RWPE2 (cell line): Measurements from ENCODE around the gene PADI2.

Source experiments
- ATAC-seq: fragments of 200-7000 bp; cut with Tn5 transposase; 3 replicates; pipeline ENCODE4 v1.9.1; 2021; ENCODE audit warnings: low read depth
- DNase-seq: peaks from one replicate; pipeline ENCODE4 v3.0.0-alpha.2; 2020; ENCODE audit warnings: low spot score
- H3K27ac ChIP-seq: fragments of 450-650 bp; 2 replicates; pipeline ENCODE4 v1.5.1; 2017; ENCODE audit warnings: mild to moderate bottlenecking; ENCODE audit not compliant: poor library complexity, severe bottlenecking
- H3K27me3 ChIP-seq: fragments of 250-450 bp; sonication (Bioruptor Pico); 2 replicates; pipeline ENCODE4 v1.5.1; 2021; ENCODE audit warnings: mild to moderate bottlenecking, moderate library complexity; ENCODE audit not compliant: insufficient read depth, poor library complexity, severe bottlenecking
- H3K36me3 ChIP-seq: fragments of 250-450 bp; sonication (Bioruptor Pico); 2 replicates; pipeline ENCODE4 v1.5.1; 2020; ENCODE audit warnings: low read depth, mild to moderate bottlenecking, moderate library complexity
- H3K4me1 ChIP-seq: fragments of 250-450 bp; sonication (Bioruptor Pico); 2 replicates; pipeline ENCODE4 v1.5.1; 2021; ENCODE audit warnings: mild to moderate bottlenecking, moderate library complexity; ENCODE audit not compliant: insufficient read depth, poor library complexity, severe bottlenecking
- H3K4me3 ChIP-seq: fragments of 250-450 bp; sonication (Bioruptor Pico); 2 replicates; pipeline ENCODE4 v1.5.1; 2021; ENCODE audit warnings: mild to moderate bottlenecking, moderate library complexity; ENCODE audit not compliant: severe bottlenecking
- H3K9me3 ChIP-seq: fragments of 250-450 bp; sonication (Bioruptor Pico); 2 replicates; pipeline ENCODE4 v1.5.1; 2021; ENCODE audit warnings: mild to moderate bottlenecking, moderate library complexity; ENCODE audit not compliant: severe bottlenecking
- TF ChIP-seq, protein P1 (sequence below): fragments of 450-650 bp; IDR thresholded peaks from one replicate; pipeline ENCODE4 v1.5.1; 2017; ENCODE audit warnings: mild to moderate bottlenecking, moderate library complexity; ENCODE audit not compliant: poor library complexity, severe bottlenecking

Gene PADI2

DNA sequence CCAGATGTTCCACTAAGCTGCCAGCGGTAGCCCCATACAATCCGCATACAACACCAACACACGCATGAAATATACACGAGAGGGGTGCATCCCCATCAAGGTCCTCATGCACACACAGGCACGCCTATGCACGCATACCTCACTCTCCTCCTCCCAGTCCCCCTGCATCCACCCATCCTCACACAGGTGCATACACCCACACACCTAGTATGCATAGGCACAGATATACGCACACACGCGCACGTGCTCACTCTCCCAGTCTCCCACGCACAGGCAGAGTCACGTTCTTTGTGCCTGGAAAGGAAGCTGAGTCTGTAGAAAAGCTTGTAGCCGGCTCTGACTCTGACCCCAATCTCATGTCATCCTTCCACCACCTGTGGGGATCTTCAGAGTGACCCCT lies 16.9 kb upstream of the PADI2 start:
- Histone ChIP-seq H3K27ac (no peak overlapping the region), H3K4me1 (peaks cover 5% of the 10 kb centered on the region), H3K9me3 (no peaks in the 10 kb centered on the region), H3K36me3 (no peaks in the 10 kb centered on the region), H3K27me3 (no peaks in the 10 kb centered on the region), H3K4me3 (no peak overlapping the region)
- TF ChIP-seq, protein P1, sequence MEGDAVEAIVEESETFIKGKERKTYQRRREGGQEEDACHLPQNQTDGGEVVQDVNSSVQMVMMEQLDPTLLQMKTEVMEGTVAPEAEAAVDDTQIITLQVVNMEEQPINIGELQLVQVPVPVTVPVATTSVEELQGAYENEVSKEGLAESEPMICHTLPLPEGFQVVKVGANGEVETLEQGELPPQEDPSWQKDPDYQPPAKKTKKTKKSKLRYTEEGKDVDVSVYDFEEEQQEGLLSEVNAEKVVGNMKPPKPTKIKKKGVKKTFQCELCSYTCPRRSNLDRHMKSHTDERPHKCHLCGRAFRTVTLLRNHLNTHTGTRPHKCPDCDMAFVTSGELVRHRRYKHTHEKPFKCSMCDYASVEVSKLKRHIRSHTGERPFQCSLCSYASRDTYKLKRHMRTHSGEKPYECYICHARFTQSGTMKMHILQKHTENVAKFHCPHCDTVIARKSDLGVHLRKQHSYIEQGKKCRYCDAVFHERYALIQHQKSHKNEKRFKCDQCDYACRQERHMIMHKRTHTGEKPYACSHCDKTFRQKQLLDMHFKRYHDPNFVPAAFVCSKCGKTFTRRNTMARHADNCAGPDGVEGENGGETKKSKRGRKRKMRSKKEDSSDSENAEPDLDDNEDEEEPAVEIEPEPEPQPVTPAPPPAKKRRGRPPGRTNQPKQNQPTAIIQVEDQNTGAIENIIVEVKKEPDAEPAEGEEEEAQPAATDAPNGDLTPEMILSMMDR: no peak
- ATAC-seq (no peak), DNase-seq (no peak)

DNA sequence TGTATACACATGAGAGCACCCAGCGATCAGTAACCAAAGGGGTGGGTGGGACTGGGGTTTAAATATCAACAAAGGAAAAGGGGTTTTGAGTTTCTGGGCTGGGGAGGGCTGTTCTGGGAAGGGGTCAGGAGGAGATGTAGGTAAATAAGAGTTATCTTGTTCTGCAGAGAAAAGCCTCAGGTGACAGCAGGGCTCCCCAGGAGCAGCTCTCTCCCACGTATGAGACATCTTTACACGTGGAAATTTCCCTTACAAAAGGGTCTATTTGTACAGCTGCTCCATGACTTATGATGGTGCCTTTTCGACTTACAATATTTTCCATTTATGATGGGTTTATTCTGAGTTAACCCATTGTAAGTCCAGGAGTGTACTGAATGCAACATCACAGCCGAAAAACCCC lies 16.3 kb upstream of the PADI2 start:
- Histone ChIP-seq H3K27me3 (no peaks in the 10 kb centered on the region), H3K4me3 (no peak overlapping the region), H3K9me3 (no peaks in the 10 kb centered on the region), H3K4me1 (peaks cover 5% of the 10 kb centered on the region), H3K36me3 (no peaks in the 10 kb centered on the region), H3K27ac (no peak overlapping the region)
- no peak for ATAC-seq
- DNase-seq: no peak
- TF ChIP-seq, protein P1: no peak

DNA sequence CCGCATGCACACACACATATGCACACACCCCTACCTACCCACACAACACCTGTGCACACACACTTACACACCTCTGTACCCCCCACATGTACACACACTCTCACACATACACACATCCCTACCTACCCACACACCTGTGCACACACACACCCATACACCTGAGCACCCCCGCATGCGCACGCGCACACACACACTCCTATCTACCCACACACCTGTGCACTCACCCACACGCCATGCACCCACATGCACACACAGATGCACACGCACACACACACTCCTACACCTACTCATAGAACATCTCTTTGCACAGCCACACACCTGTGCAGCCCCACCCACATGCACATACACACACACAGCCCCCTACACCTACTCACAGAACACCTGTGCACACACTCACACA lies 15.5 kb upstream of the PADI2 start:
- TF ChIP-seq, protein P1: no peak
- Histone ChIP-seq H3K4me1 (no peaks in the 10 kb centered on the region), H3K27me3 (no peaks in the 10 kb centered on the region), H3K9me3 (no peaks in the 10 kb centered on the region), H3K27ac (no peak overlapping the region), H3K4me3 (no peak overlapping the region), H3K36me3 (no peaks in the 10 kb centered on the region)
- ATAC-seq (no peak), DNase-seq (no peak)

DNA sequence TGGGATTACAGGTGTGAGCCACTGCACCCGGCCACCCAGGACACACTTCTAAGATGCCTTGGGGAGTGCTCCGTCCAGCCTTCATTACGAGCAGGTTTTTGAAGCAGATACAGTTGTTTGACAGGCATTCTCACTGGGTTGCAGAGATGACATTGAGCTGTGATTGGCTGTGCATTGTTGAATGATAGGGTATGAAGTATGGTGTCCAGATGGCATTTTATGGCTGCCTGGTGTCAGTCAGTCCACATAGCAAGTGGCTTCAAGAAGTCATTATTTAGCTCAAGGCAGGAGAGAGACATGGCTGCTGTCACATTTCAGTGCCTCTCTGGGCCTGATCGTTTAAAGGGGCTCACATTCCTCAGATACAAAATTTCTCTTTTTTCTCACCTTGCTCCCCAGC lies 14.8 kb upstream of the PADI2 start:
- no peaks in the 10 kb centered on the region for H3K27me3 ChIP-seq
- H3K36me3 ChIP-seq: no peaks in the 10 kb centered on the region
- peaks cover 4% of the 10 kb centered on the region for H3K4me1 ChIP-seq
- H3K9me3 ChIP-seq: no peaks in the 10 kb centered on the region
- TF ChIP-seq, protein P1: no peak
- no peak for ATAC-seq
- no peak overlapping the region for H3K4me3 ChIP-seq
- DNase-seq: no peak
- H3K27ac ChIP-seq: no peak overlapping the region

DNA sequence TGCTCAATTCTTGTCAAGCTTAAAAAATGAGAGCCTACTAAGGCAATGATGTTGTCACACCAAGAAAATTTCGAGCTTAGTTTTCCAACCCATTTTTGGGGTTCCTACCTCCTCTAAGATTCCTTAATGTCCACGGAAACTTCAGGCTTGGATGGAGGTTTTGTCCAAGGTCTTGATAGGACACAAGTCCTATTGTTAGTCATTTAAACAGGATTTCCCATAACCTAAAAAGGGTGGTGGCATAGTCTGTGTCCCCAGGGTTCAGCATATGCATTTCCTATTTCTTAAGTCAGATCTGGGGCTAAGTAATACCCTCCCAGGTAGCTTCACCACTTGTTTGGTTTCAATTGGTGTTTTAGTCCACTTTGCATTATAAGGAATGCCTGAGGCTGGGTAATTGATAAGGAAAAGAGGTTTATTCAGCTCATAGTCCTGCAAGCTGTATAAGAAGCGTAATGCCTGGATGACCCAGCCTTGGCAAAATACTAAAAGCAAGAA lies 10.9 kb upstream of the PADI2 start:
- H3K9me3 ChIP-seq: no peaks in the 10 kb centered on the region
- ATAC-seq (no peak), DNase-seq (no peak)
- peak overlapping the region; percentile 100 for H3K27ac ChIP-seq
- H3K4me3 ChIP-seq: no peak overlapping the region
- H3K4me1 ChIP-seq: peaks cover 22% of the 10 kb centered on the region
- TF ChIP-seq, protein P1: no peak
- no peaks in the 10 kb centered on the region for H3K27me3 ChIP-seq
- H3K36me3 ChIP-seq: no peaks in the 10 kb centered on the region
